NCI-H146 treated with DMSO at 0.1 percent for 48 hours (cell line): ENCODE results near the gene TMPRSS7.
"Not testable (repeated sequence)": the region's sequence is repeated elsewhere in the genome, so short reads cannot be mapped to it uniquely, and the experiment has no call there.

ENCODE experiments used
- DNase-seq: peaks from one replicate; lab custom pipeline; 2025; ENCODE audit not compliant: unreplicated experiment; lab: John Stamatoyannopoulos, UW

Gene TMPRSS7

DNA sequence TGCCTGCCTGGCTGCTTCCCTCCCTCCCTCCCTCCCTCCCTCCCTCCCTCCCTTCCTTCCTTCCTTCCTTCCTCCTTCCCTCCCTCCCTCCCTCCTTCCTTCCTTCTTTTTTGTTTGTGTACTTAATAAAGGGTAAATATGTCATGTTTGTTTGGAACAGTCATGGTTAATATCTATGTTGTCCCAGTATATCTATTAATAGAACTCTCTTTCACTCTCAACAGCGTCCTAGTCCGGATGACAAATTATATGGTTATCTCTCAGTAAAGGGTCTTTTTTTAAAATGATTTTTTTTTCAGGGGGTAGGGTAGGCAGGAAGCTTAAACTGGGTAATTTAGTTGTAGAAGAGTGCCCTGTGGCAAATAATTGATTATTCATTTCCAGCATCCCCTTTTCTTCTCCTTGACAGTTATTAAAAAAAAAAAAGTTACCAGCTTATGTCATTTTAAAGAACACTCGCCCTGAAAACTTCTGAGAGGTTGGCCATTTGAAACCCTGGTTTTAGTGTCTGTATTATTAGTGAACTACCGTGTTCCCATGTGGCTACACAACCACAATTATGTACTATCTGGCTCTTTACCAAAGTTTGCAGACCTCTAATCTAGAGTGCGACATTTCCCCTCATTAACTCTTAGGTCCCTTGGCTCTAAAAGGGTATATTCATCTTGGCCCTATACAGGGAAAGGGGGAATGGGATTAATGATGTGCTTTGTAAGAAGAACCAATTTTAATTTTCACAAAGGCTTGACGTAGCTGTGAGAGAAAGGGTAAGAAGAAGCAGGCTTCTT is 22.1 kb upstream of the TMPRSS7 start:
- DNase-seq, result no peak

GRCh38 chr3:112013058-112013783 is 21.3 kb upstream of the TMPRSS7 start:
- no peak for DNase-seq

GRCh38 chr3:112013784-112014143 is 20.8 kb upstream of the TMPRSS7 start:
- DNase-seq, result no peak

- no peak for DNase-seq
These were observed 17.4 kb upstream of the TMPRSS7 start for GRCh38 chr3:112017091-112017490.

GRCh38 chr3:112018712-112019111 is 15.8 kb upstream of the TMPRSS7 start:
- no peak for DNase-seq

DNA sequence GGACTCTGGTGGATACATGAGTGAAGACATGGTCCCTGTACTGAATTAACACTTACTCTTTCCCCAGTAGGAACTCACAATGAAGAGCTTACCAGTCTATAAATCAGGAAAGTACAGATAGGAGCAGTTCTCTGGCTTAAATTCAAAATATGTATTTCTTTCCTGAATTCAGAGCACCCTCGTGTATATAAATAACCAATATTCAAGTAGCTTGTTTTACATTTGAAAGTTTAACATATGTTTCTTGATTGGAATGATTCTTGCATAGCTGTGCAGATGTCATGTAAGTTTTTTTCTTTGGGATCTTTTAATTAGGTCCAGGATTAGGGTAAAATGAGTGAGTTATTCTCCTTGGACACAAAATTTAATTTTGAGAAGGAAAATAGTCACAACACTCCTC is 14.8 kb upstream of the TMPRSS7 start:
- no peak for DNase-seq

DNA sequence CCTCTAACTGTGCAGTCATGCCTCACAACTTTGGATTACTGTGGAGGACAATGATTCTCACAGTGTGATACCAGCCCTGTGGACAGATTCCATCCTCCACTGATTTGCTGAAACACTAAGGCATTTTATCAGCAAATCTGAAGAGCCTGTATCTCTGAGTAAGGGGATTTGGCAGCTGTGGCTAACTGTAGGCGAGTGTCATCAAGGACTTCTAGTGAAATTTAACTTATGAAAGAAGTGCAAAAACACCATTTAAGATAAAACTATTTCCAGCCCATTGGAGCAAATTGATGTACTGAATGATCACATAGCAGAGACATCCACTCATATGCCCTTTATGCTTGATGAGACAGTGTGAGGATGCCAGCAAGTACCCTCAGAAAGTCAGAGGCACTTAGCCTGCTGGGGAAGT is 13.9 kb upstream of the TMPRSS7 start:
- DNase-seq, result peak; percentile 38

DNA sequence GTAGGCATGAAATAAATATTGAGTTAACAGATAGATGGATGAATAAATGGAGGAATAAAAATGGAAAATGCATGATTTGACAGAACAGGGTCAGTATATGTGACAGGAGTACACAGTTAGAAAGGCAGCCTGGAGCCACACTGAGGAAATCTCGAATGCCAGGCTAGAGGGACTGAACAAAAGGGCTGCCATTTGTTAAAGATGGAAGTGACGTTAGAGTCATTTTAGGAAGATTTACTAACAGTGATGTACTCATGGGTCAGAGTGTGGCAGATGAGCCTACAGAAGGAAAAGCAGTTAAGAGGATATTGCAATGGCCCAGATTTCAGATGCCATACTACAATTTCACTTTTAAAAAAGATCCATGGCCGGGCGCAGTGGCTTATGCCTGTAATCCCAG is 7.4 kb upstream of the TMPRSS7 start:
- no peak for DNase-seq

- DNase-seq, result no peak
These were observed 6.7 kb upstream of the TMPRSS7 start for GRCh38 chr3:112027826-112028225.

DNA sequence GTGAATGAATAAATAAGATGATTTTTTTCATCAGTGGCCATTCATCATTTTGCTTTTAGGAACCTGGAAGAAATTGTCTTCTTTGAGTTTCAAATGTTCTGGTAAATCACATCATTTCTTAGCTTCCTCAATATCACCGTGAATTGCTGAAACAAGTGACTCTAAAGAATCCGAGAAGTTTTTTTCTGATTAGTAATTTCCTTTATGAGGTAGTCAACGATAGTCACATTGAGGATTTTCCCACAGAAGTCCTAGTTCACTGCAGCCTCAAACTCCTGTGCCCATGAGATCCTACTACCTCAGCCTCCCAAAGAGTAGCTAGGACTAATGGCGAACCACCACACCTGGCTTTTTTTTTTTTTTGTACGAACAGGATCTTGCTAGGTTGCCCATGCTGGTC is 3.6 kb upstream of the TMPRSS7 start:
- no peak for DNase-seq

GRCh38 chr3:112032098-112032731 is 2.3 kb upstream of the TMPRSS7 start:
- no peak for DNase-seq

DNA sequence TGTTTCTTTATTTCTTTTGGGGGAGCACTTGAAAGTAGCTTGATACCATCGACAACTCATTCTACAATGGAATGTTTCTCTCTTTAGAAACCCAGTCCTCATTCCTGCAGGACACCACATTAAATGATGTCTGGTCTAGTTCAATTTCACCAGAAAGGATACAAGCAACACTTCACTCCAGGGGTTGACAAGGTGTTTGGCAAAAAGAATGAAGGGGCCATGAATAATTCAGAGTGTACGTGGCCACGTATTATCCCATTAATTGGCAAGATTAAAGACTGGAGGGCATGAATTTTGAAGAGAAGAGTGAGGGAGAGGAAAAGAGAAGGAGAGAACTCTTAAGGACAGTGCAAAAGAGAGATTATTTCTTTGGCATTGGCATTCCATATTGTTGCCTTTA is 705 bp downstream of the TMPRSS7 start:
- DNase-seq, result peak; percentile 53

DNA sequence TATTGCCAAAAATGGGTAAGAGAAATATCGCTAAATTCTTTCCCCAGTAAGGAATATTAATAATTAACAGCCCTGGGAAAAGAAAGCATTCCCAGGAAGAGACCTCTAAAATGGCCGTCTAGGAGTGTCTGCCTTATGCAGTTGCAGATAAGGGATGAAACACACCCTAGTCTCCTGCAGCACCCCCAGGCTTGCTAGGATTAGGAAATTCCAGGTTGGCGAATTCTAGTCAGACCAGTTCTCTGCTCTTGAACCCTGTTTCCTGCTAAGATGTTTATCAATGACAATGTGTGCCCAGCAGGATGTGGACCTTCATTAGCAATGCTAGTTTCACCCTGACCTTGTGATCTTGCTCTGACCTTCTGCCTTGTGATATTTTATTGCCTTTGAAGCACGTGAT is 2.7 kb downstream of the TMPRSS7 start:
- DNase-seq, result not testable (repeated sequence)

DNA sequence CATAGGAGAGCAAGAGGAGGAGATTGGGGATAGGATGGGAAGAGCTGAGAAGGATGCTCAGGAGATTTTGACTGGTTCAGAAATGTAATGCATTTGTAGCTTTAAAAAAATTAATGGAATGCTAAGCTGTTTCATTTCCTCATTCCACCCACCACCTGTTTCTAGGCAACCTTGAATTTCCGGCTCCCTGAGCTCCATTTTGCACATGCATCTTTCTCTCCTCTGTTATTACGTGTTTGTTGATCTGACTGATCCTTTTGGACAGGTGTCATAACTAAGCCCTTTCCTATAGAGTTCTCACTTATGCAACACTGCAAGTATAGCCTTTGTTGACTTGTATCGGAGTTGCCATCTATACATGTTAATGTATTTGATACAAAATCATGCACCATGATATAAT is 4.3 kb downstream of the TMPRSS7 start:
- DNase-seq, result peak; percentile 42

GRCh38 chr3:112041321-112041720 is 6.8 kb downstream of the TMPRSS7 start:
- no peak for DNase-seq

GRCh38 chr3:112042842-112043280 is 8.3 kb downstream of the TMPRSS7 start:
- peak; percentile 100 for DNase-seq

GRCh38 chr3:112043621-112044201 is 9.2 kb downstream of the TMPRSS7 start:
- DNase-seq, result peak; percentile 97

- DNase-seq, result no peak
These were observed 12.1 kb downstream of the TMPRSS7 start for GRCh38 chr3:112046599-112046998.

- DNase-seq, result no peak
These were observed 12.7 kb downstream of the TMPRSS7 start for GRCh38 chr3:112047264-112047663.

DNA sequence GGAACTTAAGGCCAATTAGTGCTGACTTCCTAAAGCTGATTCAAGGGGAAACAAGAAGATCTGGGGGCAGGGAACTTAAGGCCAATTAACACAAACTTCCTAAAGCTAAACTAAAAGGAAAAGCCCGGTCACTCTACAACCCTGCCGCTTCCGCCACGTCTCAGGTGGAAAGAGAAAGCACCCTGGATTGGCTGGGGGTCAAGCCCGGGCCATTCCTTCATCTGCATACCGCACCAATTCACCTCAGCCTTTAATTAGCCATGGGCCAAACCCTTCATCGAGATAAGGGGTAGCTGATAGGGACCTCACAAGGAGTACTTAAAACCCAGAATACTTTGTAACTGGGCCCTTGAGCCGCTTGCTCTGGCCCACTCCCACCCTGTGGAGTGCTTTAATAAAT is 14.4 kb downstream of the TMPRSS7 start:
- no peak for DNase-seq

- DNase-seq, result no peak
These were observed 18.7 kb downstream of the TMPRSS7 start for GRCh38 chr3:112053229-112053628.
